Naive B cell (primary cell): ENCODE measurements around the gene IGSF23. TPM values are rescaled to one million over a fixed set of nuclear protein-coding genes. Genes with fewer than 3 reads are reported as not detected.
A peak's percentile ranks its signal among the peaks of the same experiment; 100 is the strongest.
"Not testable (repeated sequence)": the region's sequence is repeated elsewhere in the genome, so short reads cannot be mapped to it uniquely, and the experiment has no call there.

Experiments used
- ATAC-seq, 2 donors: fragments of 150-1000 bp; cut with Tn5 transposase; 2 replicates each; pipeline ENCODE4 v1.10.0; 2021; ENCODE audit warnings: low read depth in 2 of 2, mild to moderate bottlenecking in 2 of 2, moderate library complexity in 2 of 2
- DNase-seq: peaks from one replicate; pipeline ENCODE4 v3.0.0; 2022
- H3K27ac Mint-ChIP-seq, 6 donors: one replicate each; pipeline ENCODE4 v1.8.0; 2020 to 2022; ENCODE audit warnings: mild to moderate bottlenecking in 6 of 6, mixed read lengths in 6 of 6, moderate library complexity in 5 of 6, inconsistent platforms in 2 of 6
- H3K27me3 Mint-ChIP-seq, 3 donors: one replicate each; pipeline ENCODE4 v1.8.0; 2021 to 2022; ENCODE audit warnings: mixed read lengths in 3 of 3, mild to moderate bottlenecking in 1 of 3
- H3K36me3 Mint-ChIP-seq, 2 donors: one replicate each; pipeline ENCODE4 v1.8.0; 2020 to 2022; ENCODE audit warnings: mixed read lengths in 2 of 2, inconsistent platforms in 1 of 2, mild to moderate bottlenecking in 1 of 2
- H3K4me1 Mint-ChIP-seq, 3 donors: one replicate each; pipeline ENCODE4 v1.8.0; 2020 to 2022; ENCODE audit warnings: mixed read lengths in 3 of 3, inconsistent platforms in 1 of 3, mild to moderate bottlenecking in 1 of 3, moderate library complexity in 1 of 3
- H3K4me3 Mint-ChIP-seq, 8 donors: one replicate each; pipeline ENCODE4 v1.8.0; 2020 to 2022; ENCODE audit warnings: mild to moderate bottlenecking in 8 of 8, mixed read lengths in 8 of 8, moderate library complexity in 8 of 8, inconsistent platforms in 2 of 8
- H3K9me3 Mint-ChIP-seq, 7 donors: one replicate each; pipeline ENCODE4 v1.8.0; 2020 to 2022; ENCODE audit warnings: mixed read lengths in 7 of 7, mild to moderate bottlenecking in 5 of 7, inconsistent platforms in 2 of 7, moderate library complexity in 1 of 7
- polyA plus RNA-seq, 6 donors: library from polyadenylated mRNA; unstranded; fragments of 300-500 nt; fragmentation: Illumina TruSeq; gene quantifications; one replicate each; pipeline ENCODE4 v1.2.3, GENCODE V29; 2021; ENCODE audit warnings: low read depth in 6 of 6

Gene IGSF23
- polyA plus RNA-seq, 6 donors from 2014 or later, result not detected

- Mint-ChIP-seq H3K27ac (peak overlapping the region in 1 of 6 donors; percentile 33), H3K36me3 (peaks cover 0 to 20% of the 10 kb centered on the region in 2 donors)
Observed at GRCh38 chr19:44592451-44592890, 20.9 kb upstream of the IGSF23 start.

GRCh38 chr19:44593294-44593693, 20.1 kb upstream of the IGSF23 start:
- Mint-ChIP-seq H3K27me3 (peaks cover 31 to 54% (median 48%) of the 10 kb centered on the region in 3 donors), H3K27ac (no peak overlapping the region), H3K4me1 (no peaks in the 10 kb centered on the region), H3K9me3 (peaks cover 5 to 13% (median 8%) of the 10 kb centered on the region in 7 donors), H3K4me3 (no peak overlapping the region), H3K36me3 (peaks cover 0 to 21% of the 10 kb centered on the region in 2 donors)
- DNase-seq, result no peak
- no peak for ATAC-seq

More at GRCh38 chr19:44592451-44592890, 20.9 kb upstream of the IGSF23 start:
- Mint-ChIP-seq H3K27me3 (peaks cover 22 to 46% (median 40%) of the 10 kb centered on the region in 3 donors), H3K4me1 (no peaks in the 10 kb centered on the region), H3K4me3 (no peak overlapping the region), H3K9me3 (peaks cover 0 to 13% (median 6%) of the 10 kb centered on the region in 7 donors)
- no peak for ATAC-seq
- DNase-seq, result no peak

- peaks cover 34 to 56% (median 51%) of the 10 kb centered on the region in 3 donors for H3K27me3 Mint-ChIP-seq
- not testable (repeated sequence) for H3K4me1 Mint-ChIP-seq, H3K4me3 Mint-ChIP-seq, ATAC-seq, DNase-seq, H3K27ac Mint-ChIP-seq
- peaks cover 0 to 21% of the 10 kb centered on the region in 2 donors for H3K36me3 Mint-ChIP-seq
- H3K9me3 Mint-ChIP-seq, result peaks cover 5 to 18% (median 11%) of the 10 kb centered on the region in 7 donors
Observed at GRCh38 chr19:44593866-44594266, 19.5 kb upstream of the IGSF23 start.

GRCh38 chr19:44596428-44597130, 16.8 kb upstream of the IGSF23 start:
- Mint-ChIP-seq H3K4me1 (no peaks in the 10 kb centered on the region), H3K27ac (peak overlapping the region in 1 of 6 donors; percentile 25), H3K36me3 (peaks cover 0 to 21% of the 10 kb centered on the region in 2 donors), H3K4me3 (peak overlapping the region in 1 of 8 donors; percentile 11), H3K27me3 (peaks cover 39 to 67% (median 54%) of the 10 kb centered on the region in 3 donors), H3K9me3 (peaks cover 8 to 27% (median 12%) of the 10 kb centered on the region in 7 donors)
- DNase-seq, result no peak
- ATAC-seq, result no peak

- H3K4me3 Mint-ChIP-seq, result peak overlapping the region in 1 of 8 donors; percentile 11
- H3K4me1 Mint-ChIP-seq, result no peaks in the 10 kb centered on the region
- peaks cover 37 to 62% (median 54%) of the 10 kb centered on the region in 3 donors for H3K27me3 Mint-ChIP-seq
- peaks cover 8 to 27% (median 12%) of the 10 kb centered on the region in 7 donors for H3K9me3 Mint-ChIP-seq
- peaks cover 0 to 21% of the 10 kb centered on the region in 2 donors for H3K36me3 Mint-ChIP-seq
- H3K27ac Mint-ChIP-seq, result no peak overlapping the region
- no peak for ATAC-seq
- DNase-seq, result no peak
Observed at GRCh38 chr19:44597131-44597491, 16.3 kb upstream of the IGSF23 start.

- H3K4me3 Mint-ChIP-seq, result no peak overlapping the region
- DNase-seq, result no peak
- peaks cover 0 to 21% of the 10 kb centered on the region in 2 donors for H3K36me3 Mint-ChIP-seq
- H3K27ac Mint-ChIP-seq, result no peak overlapping the region
- peaks cover 33 to 68% (median 52%) of the 10 kb centered on the region in 3 donors for H3K27me3 Mint-ChIP-seq
- H3K9me3 Mint-ChIP-seq, result peaks cover 8 to 27% (median 15%) of the 10 kb centered on the region in 7 donors
- no peaks in the 10 kb centered on the region for H3K4me1 Mint-ChIP-seq
- no peak for ATAC-seq
Observed at GRCh38 chr19:44598355-44598754, 15.0 kb upstream of the IGSF23 start.

GRCh38 chr19:44598880-44599279, 14.5 kb upstream of the IGSF23 start:
- no peak overlapping the region for H3K4me3 Mint-ChIP-seq
- no peak overlapping the region for H3K27ac Mint-ChIP-seq
- peaks cover 33 to 69% (median 57%) of the 10 kb centered on the region in 3 donors for H3K27me3 Mint-ChIP-seq
- H3K9me3 Mint-ChIP-seq, result peaks cover 8 to 27% (median 15%) of the 10 kb centered on the region in 7 donors
- no peaks in the 10 kb centered on the region for H3K4me1 Mint-ChIP-seq
- H3K36me3 Mint-ChIP-seq, result peaks cover 0 to 21% of the 10 kb centered on the region in 2 donors
- no peak for DNase-seq
- no peak for ATAC-seq

GRCh38 chr19:44600466-44600865, 12.9 kb upstream of the IGSF23 start:
- peaks cover 0 to 18% of the 10 kb centered on the region in 2 donors for H3K36me3 Mint-ChIP-seq
- peaks cover 8 to 27% (median 14%) of the 10 kb centered on the region in 7 donors for H3K9me3 Mint-ChIP-seq
- no peak for DNase-seq
- H3K27ac Mint-ChIP-seq, result no peak overlapping the region
- no peaks in the 10 kb centered on the region for H3K4me1 Mint-ChIP-seq
- H3K4me3 Mint-ChIP-seq, result no peak overlapping the region
- peaks cover 38 to 61% (median 59%) of the 10 kb centered on the region in 3 donors for H3K27me3 Mint-ChIP-seq
- no peak for ATAC-seq

- H3K4me1 Mint-ChIP-seq, result peaks cover 3 to 4% (median 3%) of the 10 kb centered on the region in 3 donors
- peaks cover 0 to 5% of the 10 kb centered on the region in 2 donors for H3K36me3 Mint-ChIP-seq
- H3K4me3 Mint-ChIP-seq, result no peak overlapping the region
- DNase-seq, result no peak
- no peak overlapping the region for H3K27ac Mint-ChIP-seq
- peaks cover 6 to 26% (median 12%) of the 10 kb centered on the region in 7 donors for H3K9me3 Mint-ChIP-seq
- no peak for ATAC-seq
- H3K27me3 Mint-ChIP-seq, result peaks cover 31 to 47% (median 45%) of the 10 kb centered on the region in 3 donors
Observed at GRCh38 chr19:44602081-44602480, 11.3 kb upstream of the IGSF23 start.

GRCh38 chr19:44603201-44603945, 10.0 kb upstream of the IGSF23 start:
- no peak overlapping the region for H3K4me3 Mint-ChIP-seq
- peaks cover 3 to 13% (median 6%) of the 10 kb centered on the region in 7 donors for H3K9me3 Mint-ChIP-seq
- no peaks in the 10 kb centered on the region for H3K36me3 Mint-ChIP-seq
- H3K27ac Mint-ChIP-seq, result no peak overlapping the region
- peaks cover 13 to 15% (median 14%) of the 10 kb centered on the region in 3 donors for H3K4me1 Mint-ChIP-seq
- ATAC-seq (no peak), DNase-seq (no peak)
- peaks cover 20 to 38% (median 35%) of the 10 kb centered on the region in 3 donors for H3K27me3 Mint-ChIP-seq

GRCh38 chr19:44604241-44604640, 9.1 kb upstream of the IGSF23 start:
- peaks cover 16 to 36% (median 33%) of the 10 kb centered on the region in 3 donors for H3K27me3 Mint-ChIP-seq
- no peak for DNase-seq
- peaks cover 0 to 6% (median 4%) of the 10 kb centered on the region in 7 donors for H3K9me3 Mint-ChIP-seq
- no peak for ATAC-seq
- H3K36me3 Mint-ChIP-seq, result no peaks in the 10 kb centered on the region
- H3K4me3 Mint-ChIP-seq, result no peak overlapping the region
- H3K4me1 Mint-ChIP-seq, result peaks cover 13 to 15% (median 14%) of the 10 kb centered on the region in 3 donors
- H3K27ac Mint-ChIP-seq, result peak overlapping the region in 1 of 6 donors; percentile 16

GRCh38 chr19:44605547-44605946, 7.8 kb upstream of the IGSF23 start:
- DNase-seq (no peak), ATAC-seq (no peak)
- Mint-ChIP-seq H3K27me3 (peaks cover 9 to 31% (median 24%) of the 10 kb centered on the region in 3 donors), H3K27ac (peak overlapping the region in 2 of 6 donors; percentile 18 to 90), H3K4me1 (peaks cover 13 to 15% (median 14%) of the 10 kb centered on the region in 3 donors), H3K4me3 (no peak overlapping the region), H3K9me3 (peaks cover 0 to 5% (median 0%) of the 10 kb centered on the region in 7 donors), H3K36me3 (no peaks in the 10 kb centered on the region)

- Mint-ChIP-seq H3K4me1 (peaks cover 13 to 15% (median 14%) of the 10 kb centered on the region in 3 donors), H3K27me3 (peaks cover 9 to 33% (median 19%) of the 10 kb centered on the region in 3 donors), H3K9me3 (peaks cover 0 to 5% (median 0%) of the 10 kb centered on the region in 7 donors), H3K4me3 (peak overlapping the region in 4 of 8 donors; percentile 1 to 59 (median 24)), H3K36me3 (no peaks in the 10 kb centered on the region), H3K27ac (peak overlapping the region in 3 of 6 donors; percentile 1 to 83 (median 62))
- peak; percentile 6 for DNase-seq
- peak; percentile 49 to 56 for ATAC-seq
Observed at GRCh38 chr19:44607049-44607448, 6.3 kb upstream of the IGSF23 start.
